Measurements from ENCODE around the gene PRKAG1.

PRKAG1 gene

GRCh38 chr12:48996794-48997718 is 21.5 kb downstream of the PRKAG1 start:
- H3K4me3 ChIP-seq (ENCODE audit: low read depth, low read length): peak overlapping the region; percentile 40
- H3K9ac ChIP-seq (ENCODE audit: low read depth, low read length): no peak overlapping the region
- no peaks in the 10 kb centered on the region for H3K9me3 ChIP-seq (ENCODE audit: control insufficient read depth, insufficient read depth, low read length)
- peaks cover 8% of the 10 kb centered on the region for H3K4me1 ChIP-seq (ENCODE audit: control insufficient read depth, insufficient read depth, low read length)
- no peaks in the 10 kb centered on the region for H3K36me3 ChIP-seq (ENCODE audit: control insufficient read depth, insufficient read depth, low read length)
- H3K27me3 ChIP-seq (ENCODE audit: control insufficient read depth, insufficient read depth, low read length): peaks cover 84% of the 10 kb centered on the region

DNA sequence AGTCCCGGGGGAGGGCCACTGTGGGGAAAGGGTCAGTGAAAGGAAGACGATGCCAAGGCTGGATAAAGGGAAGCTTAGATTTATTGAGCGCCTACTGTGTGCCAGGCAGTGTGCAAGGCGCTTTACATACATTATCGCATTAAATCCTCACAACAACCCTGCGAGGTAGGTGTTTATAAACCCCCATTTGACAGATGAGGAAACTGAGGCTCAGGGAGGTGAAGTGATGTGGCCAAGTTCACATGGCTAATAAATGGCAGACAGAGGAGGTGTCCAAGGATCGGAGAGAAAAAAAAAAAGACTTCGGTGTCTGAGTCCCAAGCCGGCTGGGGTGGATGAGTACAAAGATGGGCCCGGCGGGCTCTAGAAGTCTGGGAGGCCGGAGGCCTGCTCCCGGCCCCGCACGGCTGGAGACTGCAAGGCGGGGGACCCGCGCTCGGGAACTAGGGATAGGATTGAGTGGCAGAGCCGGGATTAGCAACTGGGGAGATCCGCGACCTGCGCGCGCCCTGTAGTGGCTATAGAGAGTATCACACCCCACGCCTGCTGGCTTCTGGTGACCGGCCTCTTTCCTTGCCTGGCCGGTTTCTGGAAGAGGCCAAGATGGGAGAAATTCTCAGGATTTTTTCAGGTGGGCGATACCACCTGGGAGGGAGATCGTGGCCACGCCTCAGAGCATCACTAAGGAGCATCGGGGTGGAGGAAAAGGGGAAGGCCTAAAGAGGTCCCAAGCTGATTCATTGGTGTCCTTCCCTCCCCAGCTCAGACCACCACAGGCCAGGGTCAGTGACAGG is 23.3 kb downstream of the PRKAG1 start:
- Histone ChIP-seq H3K27me3 (ENCODE audit: control insufficient read depth, insufficient read depth, low read length) (peaks cover 84% of the 10 kb centered on the region), H3K4me3 (ENCODE audit: low read depth, low read length) (peak overlapping the region; percentile 40), H3K36me3 (ENCODE audit: control insufficient read depth, insufficient read depth, low read length) (no peaks in the 10 kb centered on the region), H3K9ac (ENCODE audit: low read depth, low read length) (no peak overlapping the region), H3K9me3 (ENCODE audit: control insufficient read depth, insufficient read depth, low read length) (no peaks in the 10 kb centered on the region), H3K4me1 (ENCODE audit: control insufficient read depth, insufficient read depth, low read length) (peaks cover 11% of the 10 kb centered on the region)

GRCh38 chr12:48994224-48995085 is 24.1 kb downstream of the PRKAG1 start:
- H3K4me1 ChIP-seq (ENCODE audit: control insufficient read depth, insufficient read depth, low read length): peaks cover 3% of the 10 kb centered on the region
- H3K4me3 ChIP-seq (ENCODE audit: low read depth, low read length): peak overlapping the region; percentile 43
- no peaks in the 10 kb centered on the region for H3K9me3 ChIP-seq (ENCODE audit: control insufficient read depth, insufficient read depth, low read length)
- H3K36me3 ChIP-seq (ENCODE audit: control insufficient read depth, insufficient read depth, low read length): no peaks in the 10 kb centered on the region
- H3K27me3 ChIP-seq (ENCODE audit: control insufficient read depth, insufficient read depth, low read length): peaks cover 77% of the 10 kb centered on the region
- no peak overlapping the region for H3K9ac ChIP-seq (ENCODE audit: low read depth, low read length)

- Histone ChIP-seq H3K9me3 (ENCODE audit: control insufficient read depth, insufficient read depth, low read length) (no peaks in the 10 kb centered on the region), H3K27me3 (ENCODE audit: control insufficient read depth, insufficient read depth, low read length) (peaks cover 78% of the 10 kb centered on the region), H3K9ac (ENCODE audit: low read depth, low read length) (no peak overlapping the region), H3K4me3 (ENCODE audit: low read depth, low read length) (no peak overlapping the region), H3K36me3 (ENCODE audit: control insufficient read depth, insufficient read depth, low read length) (no peaks in the 10 kb centered on the region), H3K4me1 (ENCODE audit: control insufficient read depth, insufficient read depth, low read length) (peaks cover 3% of the 10 kb centered on the region)
Measured at GRCh38 chr12:48993787-48994186, 24.8 kb downstream of the PRKAG1 start.

DNA sequence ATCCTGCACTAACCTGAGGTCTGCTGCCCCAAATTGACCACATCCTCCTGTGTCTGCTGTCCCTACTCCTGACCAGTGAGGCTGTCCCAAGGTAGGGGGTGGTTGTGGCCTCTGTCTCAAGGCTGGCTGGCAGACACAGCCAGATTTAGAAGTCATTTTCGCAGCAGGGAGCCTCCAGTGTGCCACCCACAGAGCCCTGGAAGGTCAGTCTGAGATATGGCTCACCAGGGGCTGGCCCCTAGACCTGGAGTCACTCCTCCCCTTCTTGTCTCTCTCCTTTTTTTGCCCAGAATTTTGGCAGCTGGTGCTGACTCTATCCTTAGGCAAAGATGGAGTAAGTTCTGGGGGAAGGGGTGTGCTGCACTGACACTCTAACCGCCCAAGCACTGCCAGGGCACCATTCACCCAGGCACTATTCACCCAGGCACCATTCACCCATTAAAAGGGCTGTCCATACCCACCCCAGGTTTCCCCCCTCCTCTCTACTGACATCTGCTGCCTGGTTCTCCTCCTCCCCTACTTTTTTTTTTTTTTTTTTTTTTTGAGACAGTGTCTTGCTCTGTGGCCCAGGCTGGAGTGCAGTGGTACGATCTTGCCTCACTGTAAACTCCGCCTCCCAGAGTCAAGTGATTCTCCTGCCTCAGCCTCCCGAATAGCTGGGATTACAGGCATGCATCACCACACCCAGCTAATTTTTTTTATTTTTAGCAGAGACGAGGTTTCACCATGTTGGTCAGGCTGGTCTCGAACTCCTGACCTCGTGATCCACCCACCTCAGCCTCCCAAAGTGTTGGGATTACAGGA is 27.1 kb downstream of the PRKAG1 start:
- H3K4me3 ChIP-seq (ENCODE audit: low read depth, low read length): no peak overlapping the region
- no peaks in the 10 kb centered on the region for H3K9me3 ChIP-seq (ENCODE audit: control insufficient read depth, insufficient read depth, low read length)
- H3K4me1 ChIP-seq (ENCODE audit: control insufficient read depth, insufficient read depth, low read length): peaks cover 3% of the 10 kb centered on the region
- no peak overlapping the region for H3K9ac ChIP-seq (ENCODE audit: low read depth, low read length)
- H3K27me3 ChIP-seq (ENCODE audit: control insufficient read depth, insufficient read depth, low read length): peaks cover 74% of the 10 kb centered on the region
- H3K36me3 ChIP-seq (ENCODE audit: control insufficient read depth, insufficient read depth, low read length): no peaks in the 10 kb centered on the region

- H3K27me3 ChIP-seq (ENCODE audit: control insufficient read depth, insufficient read depth, low read length): peaks cover 74% of the 10 kb centered on the region
- H3K4me3 ChIP-seq (ENCODE audit: low read depth, low read length): no peak overlapping the region
- H3K9ac ChIP-seq (ENCODE audit: low read depth, low read length): no peak overlapping the region
- H3K9me3 ChIP-seq (ENCODE audit: control insufficient read depth, insufficient read depth, low read length): no peaks in the 10 kb centered on the region
- H3K4me1 ChIP-seq (ENCODE audit: control insufficient read depth, insufficient read depth, low read length): peaks cover 5% of the 10 kb centered on the region
- no peaks in the 10 kb centered on the region for H3K36me3 ChIP-seq (ENCODE audit: control insufficient read depth, insufficient read depth, low read length)
Measured at GRCh38 chr12:48990552-48990951, 28.0 kb downstream of the PRKAG1 start.

- Histone ChIP-seq H3K9me3 (ENCODE audit: control insufficient read depth, insufficient read depth, low read length) (no peaks in the 10 kb centered on the region), H3K27me3 (ENCODE audit: control insufficient read depth, insufficient read depth, low read length) (peaks cover 76% of the 10 kb centered on the region)
Measured at GRCh38 chr12:48988030-48988649, 30.4 kb downstream of the PRKAG1 start.

GRCh38 chr12:48986720-48987291 is 31.8 kb downstream of the PRKAG1 start:
- H3K36me3 ChIP-seq (ENCODE audit: control insufficient read depth, insufficient read depth, low read length): no peaks in the 10 kb centered on the region
- H3K27me3 ChIP-seq (ENCODE audit: control insufficient read depth, insufficient read depth, low read length): peaks cover 80% of the 10 kb centered on the region
- H3K9ac ChIP-seq (ENCODE audit: low read depth, low read length): no peak overlapping the region
- no peak overlapping the region for H3K4me3 ChIP-seq (ENCODE audit: low read depth, low read length)
- no peaks in the 10 kb centered on the region for H3K9me3 ChIP-seq (ENCODE audit: control insufficient read depth, insufficient read depth, low read length)
- peaks cover 5% of the 10 kb centered on the region for H3K4me1 ChIP-seq (ENCODE audit: control insufficient read depth, insufficient read depth, low read length)

More at GRCh38 chr12:48988030-48988649, 30.4 kb downstream of the PRKAG1 start:
- Histone ChIP-seq H3K36me3 (ENCODE audit: control insufficient read depth, insufficient read depth, low read length) (no peaks in the 10 kb centered on the region), H3K9ac (ENCODE audit: low read depth, low read length) (no peak overlapping the region), H3K4me3 (ENCODE audit: low read depth, low read length) (no peak overlapping the region), H3K4me1 (ENCODE audit: control insufficient read depth, insufficient read depth, low read length) (peaks cover 5% of the 10 kb centered on the region)

- no peaks in the 10 kb centered on the region for H3K36me3 ChIP-seq (ENCODE audit: control insufficient read depth, insufficient read depth, low read length)
- H3K9me3 ChIP-seq (ENCODE audit: control insufficient read depth, insufficient read depth, low read length): no peaks in the 10 kb centered on the region
- peaks cover 5% of the 10 kb centered on the region for H3K4me1 ChIP-seq (ENCODE audit: control insufficient read depth, insufficient read depth, low read length)
- H3K4me3 ChIP-seq (ENCODE audit: low read depth, low read length): no peak overlapping the region
- H3K27me3 ChIP-seq (ENCODE audit: control insufficient read depth, insufficient read depth, low read length): peaks cover 85% of the 10 kb centered on the region
- H3K9ac ChIP-seq (ENCODE audit: low read depth, low read length): no peak overlapping the region
Measured at GRCh38 chr12:48985901-48986300, 32.7 kb downstream of the PRKAG1 start.

GRCh38 chr12:48985475-48985897 is 33.1 kb downstream of the PRKAG1 start:
- Histone ChIP-seq H3K9me3 (ENCODE audit: control insufficient read depth, insufficient read depth, low read length) (no peaks in the 10 kb centered on the region), H3K4me3 (ENCODE audit: low read depth, low read length) (no peak overlapping the region), H3K36me3 (ENCODE audit: control insufficient read depth, insufficient read depth, low read length) (no peaks in the 10 kb centered on the region), H3K4me1 (ENCODE audit: control insufficient read depth, insufficient read depth, low read length) (peaks cover 2% of the 10 kb centered on the region), H3K27me3 (ENCODE audit: control insufficient read depth, insufficient read depth, low read length) (peaks cover 85% of the 10 kb centered on the region), H3K9ac (ENCODE audit: low read depth, low read length) (no peak overlapping the region)

All from iPS-15b (cell line).